IPS-20b (cell line): ENCODE results near the gene ARHGAP5.

Experiments used
- H3K27ac ChIP-seq: one replicate; pipeline ENCODE4 v1.5.1; 2013; ENCODE audit warnings: low read length
- H3K27me3 ChIP-seq: 2 replicates; pipeline ENCODE4 v1.6.1; 2013; ENCODE audit warnings: mild to moderate bottlenecking, low read length, inconsistent platforms; ENCODE audit not compliant: insufficient read depth
- H3K36me3 ChIP-seq: 2 replicates; pipeline ENCODE4 v1.6.1; 2013; ENCODE audit warnings: low read depth, mild to moderate bottlenecking, inconsistent platforms, low read length, moderate library complexity; ENCODE audit not compliant: insufficient read depth
- H3K4me1 ChIP-seq: 2 replicates; pipeline ENCODE4 v1.6.1; 2013; ENCODE audit warnings: mild to moderate bottlenecking, control low read depth, inconsistent platforms, low read length, moderate library complexity; ENCODE audit not compliant: insufficient read depth
- H3K4me3 ChIP-seq: 2 replicates; pipeline ENCODE4 v1.5.1; 2013; ENCODE audit warnings: mild to moderate bottlenecking, low read length, inconsistent platforms
- H3K9ac ChIP-seq: 2 replicates; pipeline ENCODE4 v1.6.1; 2013; ENCODE audit warnings: low read depth, mild to moderate bottlenecking, inconsistent platforms, low read length, moderate library complexity
- H3K9me3 ChIP-seq: 2 replicates; pipeline ENCODE4 v1.6.1; 2013; ENCODE audit warnings: mild to moderate bottlenecking, low read depth, low read length, inconsistent platforms; ENCODE audit not compliant: insufficient read depth

The ARHGAP5 gene

GRCh38 chr14:32205554-32205953, 128.4 kb downstream of the ARHGAP5 start:
- Histone ChIP-seq H3K27ac (no peak overlapping the region), H3K4me1 (no peaks in the 10 kb centered on the region), H3K36me3 (no peaks in the 10 kb centered on the region), H3K4me3 (no peak overlapping the region), H3K27me3 (peaks cover 21% of the 10 kb centered on the region), H3K9ac (no peak overlapping the region), H3K9me3 (no peaks in the 10 kb centered on the region)

- no peak overlapping the region for H3K27ac ChIP-seq
- no peak overlapping the region for H3K9ac ChIP-seq
- H3K9me3 ChIP-seq, result no peaks in the 10 kb centered on the region
- no peak overlapping the region for H3K4me3 ChIP-seq
- no peaks in the 10 kb centered on the region for H3K36me3 ChIP-seq
- H3K27me3 ChIP-seq, result peaks cover 17% of the 10 kb centered on the region
- H3K4me1 ChIP-seq, result no peaks in the 10 kb centered on the region
Observed at GRCh38 chr14:32205984-32206383, 128.9 kb downstream of the ARHGAP5 start.

GRCh38 chr14:32206552-32206951, 129.4 kb downstream of the ARHGAP5 start:
- no peaks in the 10 kb centered on the region for H3K36me3 ChIP-seq
- H3K27me3 ChIP-seq, result peaks cover 17% of the 10 kb centered on the region
- no peaks in the 10 kb centered on the region for H3K9me3 ChIP-seq
- H3K4me1 ChIP-seq, result no peaks in the 10 kb centered on the region
- no peak overlapping the region for H3K4me3 ChIP-seq
- no peak overlapping the region for H3K27ac ChIP-seq
- H3K9ac ChIP-seq, result no peak overlapping the region

GRCh38 chr14:32208490-32208889, 131.4 kb downstream of the ARHGAP5 start:
- Histone ChIP-seq H3K27ac (no peak overlapping the region), H3K9me3 (no peaks in the 10 kb centered on the region), H3K4me1 (no peaks in the 10 kb centered on the region), H3K36me3 (no peaks in the 10 kb centered on the region), H3K4me3 (no peak overlapping the region), H3K9ac (no peak overlapping the region), H3K27me3 (peaks cover 7% of the 10 kb centered on the region; the same call in 1 of the 2 replicates)
